ENCODE results near the gene SART3. TPM values are rescaled to one million over a fixed set of nuclear protein-coding genes. Genes with fewer than 3 reads are reported as not detected.

The SART3 gene
- total and polyA plus RNA-seq, 10 of the 15 experiments (the other 5 are each of a cell fraction or from before 2014, with no cell fraction given): 8.8 to 179 (median 54.9) TPM

- RAD21 ChIA-PET (ENCODE audit: unreplicated experiment): no interaction called here
- Histone ChIP-seq H3K4me3 (no peak overlapping the region), H3K4me2 (ENCODE audit: control insufficient read depth, insufficient read depth) (no peak overlapping the region), H3K36me3 (ENCODE audit: control insufficient read depth in 2 of 2, insufficient read depth in 2 of 2, low read length in 1 of 2) (no peaks in the 10 kb centered on the region), H2AFZ (ENCODE audit: control insufficient read depth, low read depth, low read length) (no peak overlapping the region), H3K27me3 (replicated peaks in 1 of 2; ENCODE audit: control insufficient read depth in 2 of 2, insufficient read depth in 2 of 2, low read length in 1 of 2) (no peaks in the 10 kb centered on the region), H3K79me2 (ENCODE audit: control insufficient read depth, insufficient read depth, low read length) (no peaks in the 10 kb centered on the region), H3K9me3 (replicated peaks; ENCODE audit: control insufficient read depth, insufficient read depth, low read length) (no peaks in the 10 kb centered on the region), H3K4me1 (ENCODE audit: control insufficient read depth, insufficient read depth, low read length) (no peaks in the 10 kb centered on the region), H3K27ac (ENCODE audit: control insufficient read depth, insufficient read depth) (no peak overlapping the region), H3K9ac (ENCODE audit: control insufficient read depth, insufficient read depth, low read length) (no peak overlapping the region), H4K20me1 (ENCODE audit: control insufficient read depth, insufficient read depth) (no peaks in the 10 kb centered on the region)
- no peak for DNase-seq (ENCODE audit: low read depth, low spot score)
- WGBS (ENCODE audit: insufficient coverage, insufficient replicate concordance, low lambda C conversion rate, missing lambda C conversion rate): 69% methylated on average over 15 of the region's 15 CpGs
- intact Hi-C loops (cut with micrococcal nuclease; ENCODE audit: unreplicated experiment): loop anchor here (5.0 kb wide), 1 partner anchor 686 kb away; no protein-coding TSS in a partner anchor
- SMC1A ChIA-PET (ENCODE audit: uncharacterized antibody, unreplicated experiment): no interaction called here
- no TSS peak for BruUV-seq (replicated peaks)
- no peak for ATAC-seq
- FAIRE-seq: no peak
- POLR2A ChIA-PET: no interaction called here
- TF ChIP-seq RCOR1 (conservative IDR thresholded peaks at IDR 0.05; ENCODE audit: low read depth, low read length) (no peak), MTA2 (IDR thresholded peaks at IDR 0.05; ENCODE audit: low read depth) (no peak), NFIC (IDR thresholded peaks at IDR 0.05; ENCODE audit: low read depth, low read length) (no peak), CREM (IDR thresholded peaks at IDR 0.05; ENCODE audit: low read depth) (no peak), CEBPB (IDR thresholded peaks at IDR 0.05; ENCODE audit: borderline replicate concordance in 1 of 2, low read depth in 2 of 2, low read length in 2 of 2) (no peak), FOXM1 (IDR thresholded peaks at IDR 0.05; ENCODE audit: low read depth, low read length) (no peak), NKRF (conservative IDR thresholded peaks at IDR 0.05) (no peak), CEBPZ (IDR thresholded peaks at IDR 0.05; ENCODE audit: low read depth, low read length) (no peak), MYB (IDR thresholded peaks at IDR 0.05; ENCODE audit: borderline replicate concordance, low read depth, low read length) (no peak), LARP7 (IDR thresholded peaks at IDR 0.05) (no peak), CHD1 (IDR thresholded peaks at IDR 0.05; ENCODE audit: low read depth, low read length) (no peak), YY1 (IDR thresholded peaks at IDR 0.05; ENCODE audit: low read depth, low read length) (no peak)
- CTCF ChIA-PET: no interaction called here
- in situ Hi-C loops (cut with MboI): no loop called here
Observed at GRCh38 chr12:108602976-108603704, 42.2 kb upstream of the SART3 start.

Measured in GM12878 (cell line).